GM19328 (cell line): ENCODE data around the gene ELFN2.

Experiments
- ATAC-seq: cut with Tn5 transposase; IDR thresholded peaks from one replicate; pipeline ENCODE4 v1.9.1; 2021; ENCODE audit warnings: mild to moderate bottlenecking, moderate library complexity; ENCODE audit not compliant: unreplicated experiment

The ELFN2 gene

GRCh38 chr22:37387793-37388192 lies 39.5 kb downstream of the ELFN2 start:
- no peak for ATAC-seq

- no peak for ATAC-seq
Observed at GRCh38 chr22:37386441-37386840, 40.8 kb downstream of the ELFN2 start.

- ATAC-seq = no peak
Observed at GRCh38 chr22:37384691-37385090, 42.6 kb downstream of the ELFN2 start.

- no peak for ATAC-seq
Observed at GRCh38 chr22:37383341-37383740, 43.9 kb downstream of the ELFN2 start.

GRCh38 chr22:37381489-37381888 lies 45.8 kb downstream of the ELFN2 start:
- no peak for ATAC-seq

- no peak for ATAC-seq
Observed at GRCh38 chr22:37379722-37380121, 47.6 kb downstream of the ELFN2 start.

- ATAC-seq = no peak
Observed at GRCh38 chr22:37379085-37379484, 48.2 kb downstream of the ELFN2 start.

GRCh38 chr22:37378642-37379058 lies 48.6 kb downstream of the ELFN2 start:
- no peak for ATAC-seq

- no peak for ATAC-seq
Observed at GRCh38 chr22:37377927-37378326, 49.4 kb downstream of the ELFN2 start.

- no peak for ATAC-seq
Observed at GRCh38 chr22:37377138-37377537, 50.1 kb downstream of the ELFN2 start.

GRCh38 chr22:37376643-37377042 lies 50.6 kb downstream of the ELFN2 start:
- no peak for ATAC-seq

- ATAC-seq = no peak
Observed at GRCh38 chr22:37375801-37376200, 51.5 kb downstream of the ELFN2 start.

GRCh38 chr22:37374571-37374970 lies 52.7 kb downstream of the ELFN2 start:
- no peak for ATAC-seq

- no peak for ATAC-seq
Observed at GRCh38 chr22:37373451-37373850, 53.8 kb downstream of the ELFN2 start.

- ATAC-seq = no peak
Observed at GRCh38 chr22:37371911-37372310, 55.4 kb downstream of the ELFN2 start.

GRCh38 chr22:37371491-37371890 lies 55.8 kb downstream of the ELFN2 start:
- ATAC-seq = no peak

- ATAC-seq = no peak
Observed at GRCh38 chr22:37370306-37370979, 56.8 kb downstream of the ELFN2 start.

GRCh38 chr22:37369483-37369882 lies 57.8 kb downstream of the ELFN2 start:
- ATAC-seq = no peak

- ATAC-seq = no peak
Observed at GRCh38 chr22:37368058-37368457, 59.2 kb downstream of the ELFN2 start.

- no peak for ATAC-seq
Observed at GRCh38 chr22:37366601-37367000, 60.7 kb downstream of the ELFN2 start.

- no peak for ATAC-seq
Observed at GRCh38 chr22:37365950-37366349, 61.3 kb downstream of the ELFN2 start.

GRCh38 chr22:37363261-37363992 lies 63.9 kb downstream of the ELFN2 start:
- ATAC-seq = no peak

- ATAC-seq = no peak
Observed at GRCh38 chr22:37362621-37363020, 64.7 kb downstream of the ELFN2 start.
